ENCODE results near the gene F2RL1.

F2RL1 gene

GRCh38 chr5:76807296-76807695 is 11.5 kb upstream of the F2RL1 start:
- CTCF ChIA-PET: interaction anchor here (0.6 to 3.4 kb wide), 5 partner anchors 10 to 213 kb away, joined by 3 to 22 read pairs (median 3); no protein-coding TSS in a partner anchor

DNA sequence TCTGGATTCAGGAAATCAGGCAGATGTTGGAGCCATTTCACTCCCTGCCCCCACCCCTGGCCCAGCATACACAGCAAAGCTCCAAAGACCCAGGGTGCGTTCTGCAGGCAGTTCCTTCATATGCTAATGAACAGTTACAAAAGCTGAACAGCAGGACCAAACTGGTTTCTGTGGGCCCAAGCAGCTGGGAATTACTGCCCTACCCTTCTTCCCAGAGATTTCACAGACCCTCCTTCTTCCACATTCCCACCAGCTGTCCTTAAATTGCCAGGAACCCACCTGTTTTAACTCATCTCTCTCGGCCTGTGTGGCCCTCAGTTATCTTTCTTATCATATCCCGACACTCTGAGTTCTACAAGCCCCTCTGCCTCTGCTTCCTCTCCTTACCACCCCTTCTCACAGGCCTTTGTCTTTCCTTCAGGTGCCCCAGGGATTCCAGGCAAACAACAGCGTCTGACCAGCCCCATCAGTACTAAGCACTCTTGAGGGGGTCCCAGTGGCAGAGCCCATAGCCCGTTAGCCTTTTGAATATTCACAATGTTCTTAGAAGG is 10.6 kb upstream of the F2RL1 start:
- no peaks in the 10 kb centered on the region for H3K36me3 ChIP-seq (ENCODE audit: control insufficient read depth in 2 of 2, insufficient read depth in 1 of 2, low read length in 2 of 2)
- CTCF ChIA-PET: interaction anchor here (1.2 to 3.4 kb wide), 3 partner anchors 9 to 34 kb away, joined by 3 to 22 read pairs (median 12); no protein-coding TSS in a partner anchor
- POLR2A ChIA-PET: interaction anchor here (3.0 to 3.4 kb wide), 2 partner anchors 11 to 18 kb away, joined by 13 to 35 read pairs; partner anchors contain the start of gene F2RL1
- H3K9me3 ChIP-seq (ENCODE audit: control insufficient read depth, insufficient read depth, low read depth, low read length): no peaks in the 10 kb centered on the region
- H3K27ac ChIP-seq (ENCODE audit: extremely low read depth, low read depth, low read length): no peak overlapping the region
- no peak overlapping the region for H3K4me3 ChIP-seq (ENCODE audit: low read depth, low read length)
- peaks cover 4% of the 10 kb centered on the region for H3K4me1 ChIP-seq (ENCODE audit: control insufficient read depth, insufficient read depth, low read length)
- no peak for TF ChIP-seq ZNF513 (tag by site-specific recombination; IDR thresholded peaks at IDR 0.05)
- TF ChIP-seq ZNF248 (tag by site-specific recombination; IDR thresholded peaks at IDR 0.05): no peak
- TF ChIP-seq ZNF600 (tag by site-specific recombination; IDR thresholded peaks at IDR 0.05): peak; percentile 28; the same call in 1 of the 2 replicates
- TF ChIP-seq CTCF (tag by site-specific recombination; IDR thresholded peaks at IDR 0.05): no peak
- 0 out of 2 replicates have a peak, but pooled peaks have one; percentile 12 for TF ChIP-seq ZNF335 (tag by site-specific recombination; conservative IDR thresholded peaks at IDR 0.05)

More at GRCh38 chr5:76807296-76807695, 11.5 kb upstream of the F2RL1 start:
- H3K27ac ChIP-seq (ENCODE audit: extremely low read depth, low read depth, low read length): no peak overlapping the region
- no peaks in the 10 kb centered on the region for H3K9me3 ChIP-seq (ENCODE audit: control insufficient read depth, insufficient read depth, low read depth, low read length)
- POLR2A ChIA-PET: interaction anchor here (0.6 to 3.4 kb wide), 3 partner anchors 12 to 19 kb away, joined by 3 to 35 read pairs (median 13); partner anchors contain the start of gene F2RL1
- no peak overlapping the region for H3K4me3 ChIP-seq (ENCODE audit: low read depth, low read length)
- TF ChIP-seq ZNF558 (tag by site-specific recombination; IDR thresholded peaks at IDR 0.05) (no peak), ZNF639 (tag by site-specific recombination; IDR thresholded peaks at IDR 0.05) (no peak), ZNF510 (tag by site-specific recombination; IDR thresholded peaks at IDR 0.05; ENCODE audit: insufficient replicate concordance) (no peak), ZNF600 (tag by site-specific recombination; IDR thresholded peaks at IDR 0.05) (peak; percentile 37; the same call in 1 of the 2 replicates), TSHZ1 (tag by site-specific recombination; IDR thresholded peaks at IDR 0.05; ENCODE audit: borderline replicate concordance) (no peak), PRDM1 (tag by site-specific recombination; IDR thresholded peaks at IDR 0.05) (peak; percentile 50; the same call in 1 of the 2 replicates), ZNF791 (tag by site-specific recombination; IDR thresholded peaks at IDR 0.05) (no peak), GLIS1 (tag by site-specific recombination; IDR thresholded peaks at IDR 0.05) (peak; percentile 89), ZNF677 (tag by site-specific recombination; IDR thresholded peaks at IDR 0.05) (no peak)
- H3K4me1 ChIP-seq (ENCODE audit: control insufficient read depth, insufficient read depth, low read length): peaks cover 4% of the 10 kb centered on the region
- H3K36me3 ChIP-seq (ENCODE audit: control insufficient read depth in 2 of 2, insufficient read depth in 1 of 2, low read length in 2 of 2): no peaks in the 10 kb centered on the region
